Thoracic aorta (tissue), 2 donors: ENCODE results near the gene PTPRG. TPM values are rescaled to one million over a fixed set of nuclear protein-coding genes. Genes with fewer than 3 reads are reported as not detected.

Experiments
- ATAC-seq: fragments of 150-250 bp; one replicate; pipeline ENCODE4 v1.8.0; 2017; ENCODE audit warnings: low read depth; ENCODE audit not compliant: insufficient number of reproducible peaks, low FRiP score
- DNase-seq: peaks from one replicate; pipeline ENCODE4 v3.0.0-alpha.2; 2020; ENCODE audit warnings: low spot score
- H3K27ac ChIP-seq, 2 donors: fragments of 200-600 bp; sonication (generic); 1 replicate in 1 of 2; 2 replicates in 1 of 2; pipeline ENCODE4 v1.5.1; 2016; ENCODE audit warnings: mild to moderate bottlenecking in 2 of 2, moderate library complexity in 2 of 2
- H3K27me3 ChIP-seq: fragments of 200-600 bp; sonication (generic); replicated peaks from 2 replicates; pipeline ENCODE4 v1.6.0; 2016; ENCODE audit warnings: mild to moderate bottlenecking; ENCODE audit not compliant: insufficient read depth
- H3K36me3 ChIP-seq: fragments of 200-600 bp; sonication (generic); one replicate; pipeline ENCODE4 v1.5.1; 2016
- H3K4me1 ChIP-seq, 2 donors: fragments of 200-600 bp; sonication (generic); 1 replicate in 1 of 2; 2 replicates in 1 of 2; pipeline versions ENCODE4 v1.5.1 to v1.6.0; 2016; ENCODE audit warnings: low read depth in 2 of 2, mild to moderate bottlenecking in 1 of 2; ENCODE audit not compliant: control insufficient read depth in 1 of 2
- H3K4me3 ChIP-seq: fragments of 200-600 bp; sonication (generic); 2 replicates; pipeline ENCODE4 v1.5.1; 2016; ENCODE audit warnings: mild to moderate bottlenecking
- H3K9me3 ChIP-seq: fragments of 200-600 bp; sonication (generic); 2 replicates; pipeline ENCODE4 v1.5.1; 2016
- CTCF ChIP-seq: fragments of 200-600 bp; sonication (generic); IDR thresholded peaks from one replicate; pipeline ENCODE4 v1.5.1; 2019; ENCODE audit warnings: antibody characterized with exemption
- total RNA-seq, 2 donors: library from RNA; depleted of rRNA; stranded (reverse); fragments of >200 nt; gene quantifications; one replicate each; pipeline versions ENCODE4 v1.1.0 to v1.2.3, GENCODE V29; 2016

The PTPRG gene
- total RNA-seq, 2 donors from 2014 or later, result 154 to 208 TPM

GRCh38 chr3:62041681-62042080, 480.3 kb downstream of the PTPRG start:
- Histone ChIP-seq H3K36me3 (no peaks in the 10 kb centered on the region), H3K27me3 (no peaks in the 10 kb centered on the region), H3K4me1 (peaks cover 6 to 24% of the 10 kb centered on the region in 2 donors), H3K9me3 (no peaks in the 10 kb centered on the region), H3K4me3 (no peak overlapping the region), H3K27ac (no peak overlapping the region)
- no peak for DNase-seq
- no peak for ATAC-seq
- TF ChIP-seq CTCF, result no peak

- no peak for DNase-seq
- no peak for TF ChIP-seq CTCF
- ATAC-seq, result no peak
Measured at GRCh38 chr3:62044874-62045411, 483.6 kb downstream of the PTPRG start.

GRCh38 chr3:62046326-62046725, 485.0 kb downstream of the PTPRG start:
- no peak for TF ChIP-seq CTCF
- no peaks in the 10 kb centered on the region for H3K4me1 ChIP-seq
- no peak for DNase-seq
- no peaks in the 10 kb centered on the region for H3K36me3 ChIP-seq
- H3K4me3 ChIP-seq, result no peak overlapping the region
- no peak for ATAC-seq
- H3K9me3 ChIP-seq, result no peaks in the 10 kb centered on the region
- H3K27ac ChIP-seq, result no peak overlapping the region
- no peaks in the 10 kb centered on the region for H3K27me3 ChIP-seq

More at GRCh38 chr3:62044874-62045411, 483.6 kb downstream of the PTPRG start:
- H3K4me3 ChIP-seq, result no peak overlapping the region
- no peaks in the 10 kb centered on the region for H3K36me3 ChIP-seq
- H3K9me3 ChIP-seq, result no peaks in the 10 kb centered on the region
- H3K4me1 ChIP-seq, result peaks cover 0 to 5% of the 10 kb centered on the region in 2 donors
- H3K27me3 ChIP-seq, result no peaks in the 10 kb centered on the region
- no peak overlapping the region for H3K27ac ChIP-seq

- no peak for TF ChIP-seq CTCF
- no peaks in the 10 kb centered on the region for H3K9me3 ChIP-seq
- no peak overlapping the region for H3K27ac ChIP-seq
- no peak for ATAC-seq
- H3K4me3 ChIP-seq, result no peak overlapping the region
- no peaks in the 10 kb centered on the region for H3K27me3 ChIP-seq
- H3K36me3 ChIP-seq, result no peaks in the 10 kb centered on the region
- H3K4me1 ChIP-seq, result no peaks in the 10 kb centered on the region
- DNase-seq, result no peak
Measured at GRCh38 chr3:62048577-62048976, 487.2 kb downstream of the PTPRG start.

GRCh38 chr3:62049033-62049432, 487.7 kb downstream of the PTPRG start:
- Histone ChIP-seq H3K27me3 (no peaks in the 10 kb centered on the region), H3K4me1 (no peaks in the 10 kb centered on the region), H3K9me3 (no peaks in the 10 kb centered on the region), H3K36me3 (no peaks in the 10 kb centered on the region), H3K27ac (no peak overlapping the region), H3K4me3 (no peak overlapping the region)
- no peak for TF ChIP-seq CTCF
- DNase-seq (no peak), ATAC-seq (no peak)
